Activated CD4-positive, alpha-beta T cell treated with anti-CD3 and anti-CD28 coated beads, Interleukin-10, Interleukin-2, amounts not matched to agents 100 ng/mL and 50 ng/mL, durations not matched to agents 16 hours and 8 hours (primary cell): ENCODE measurements around the gene UFM1.
"Not testable (repeated sequence)": the region's sequence is repeated elsewhere in the genome, so short reads cannot be mapped to it uniquely, and the experiment has no call there.

Source experiments
- DNase-seq: peaks from one replicate; pipeline ENCODE4 v3.0.0-alpha.2; 2020

UFM1 gene

GRCh38 chr13:38366954-38367645 lies 17.4 kb downstream of the UFM1 start:
- DNase-seq: no peak

- no peak for DNase-seq
Measured at GRCh38 chr13:38369058-38369457, 19.4 kb downstream of the UFM1 start.

- DNase-seq: not testable (repeated sequence)
Measured at GRCh38 chr13:38370096-38370495, 20.4 kb downstream of the UFM1 start.

- no peak for DNase-seq
Measured at GRCh38 chr13:38372820-38373383, 23.3 kb downstream of the UFM1 start.

GRCh38 chr13:38376546-38376945 lies 26.9 kb downstream of the UFM1 start:
- no peak for DNase-seq

GRCh38 chr13:38381890-38382289 lies 32.2 kb downstream of the UFM1 start:
- no peak for DNase-seq

GRCh38 chr13:38382946-38383345 lies 33.3 kb downstream of the UFM1 start:
- no peak for DNase-seq

- DNase-seq: no peak
Measured at GRCh38 chr13:38384171-38384570, 34.5 kb downstream of the UFM1 start.

- DNase-seq: no peak
Measured at GRCh38 chr13:38385153-38385891, 35.7 kb downstream of the UFM1 start.

- DNase-seq: no peak
Measured at GRCh38 chr13:38386421-38386820, 36.8 kb downstream of the UFM1 start.

GRCh38 chr13:38391341-38391740 lies 41.7 kb downstream of the UFM1 start:
- DNase-seq: no peak

- DNase-seq: no peak
Measured at GRCh38 chr13:38394777-38395496, 45.3 kb downstream of the UFM1 start.

- no peak for DNase-seq
Measured at GRCh38 chr13:38395497-38395788, 45.8 kb downstream of the UFM1 start.

- DNase-seq: no peak
Measured at GRCh38 chr13:38398711-38399493, 49.3 kb downstream of the UFM1 start.

- no peak for DNase-seq
Measured at GRCh38 chr13:38399535-38399934, 49.9 kb downstream of the UFM1 start.

- DNase-seq: no peak
Measured at GRCh38 chr13:38401276-38401675, 51.6 kb downstream of the UFM1 start.

- no peak for DNase-seq
Measured at GRCh38 chr13:38405216-38405615, 55.6 kb downstream of the UFM1 start.

GRCh38 chr13:38409771-38410170 lies 60.1 kb downstream of the UFM1 start:
- no peak for DNase-seq

- no peak for DNase-seq
Measured at GRCh38 chr13:38412266-38412665, 62.6 kb downstream of the UFM1 start.
